Activated naive CD4-positive, alpha-beta T cell treated with anti-CD3 and anti-CD28 coated beads for 36 hours (primary cell): ENCODE measurements around the gene CSTPP1. TPM values are rescaled to one million over a fixed set of nuclear protein-coding genes. Genes with fewer than 3 reads are reported as not detected.
"Not testable (repeated sequence)": the region's sequence is repeated elsewhere in the genome, so short reads cannot be mapped to it uniquely, and the experiment has no call there.

Experiments used
- CTCF ChIA-PET: fragments of 350-600 bp; sonication (Branson Sonifier 250); formaldehyde crosslinking; loops from one replicate; lab custom pipeline; 2021; ENCODE audit warnings: antibody characterized with exemption; lab: Charles Lee
- DNase-seq: peaks from one replicate; pipeline ENCODE4 v3.0.0-alpha.2; 2020
- H3K27ac Mint-ChIP-seq: one replicate; pipeline ENCODE4 v1.8.0; 2021; ENCODE audit warnings: mild to moderate bottlenecking, mixed read lengths
- H3K27me3 Mint-ChIP-seq: one replicate; pipeline ENCODE4 v1.8.0; 2021; ENCODE audit warnings: low read depth, mixed read lengths
- H3K36me3 Mint-ChIP-seq: one replicate; pipeline ENCODE4 v1.8.0; 2021; ENCODE audit warnings: low read depth, mixed read lengths
- H3K4me1 Mint-ChIP-seq: one replicate; pipeline ENCODE4 v1.8.0; 2021; ENCODE audit warnings: low read depth, mixed read lengths
- H3K4me3 Mint-ChIP-seq: one replicate; pipeline ENCODE4 v1.8.0; 2021; ENCODE audit warnings: mild to moderate bottlenecking, moderate library complexity, mixed read lengths
- H3K9me3 Mint-ChIP-seq: one replicate; pipeline ENCODE4 v1.8.0; 2021; ENCODE audit warnings: mixed read lengths
- intact Hi-C: fragments of 100-400 bp; cut with micrococcal nuclease; formaldehyde crosslinking; loops from one replicate; pipeline ENCODE4 v1.15.1; 2023
- total RNA-seq, 2 experiments: library from RNA; stranded (reverse); gene quantifications; one replicate each; pipeline ENCODE4 v1.2.3, GENCODE V29; 2021

Gene CSTPP1
- total RNA-seq, 2 experiments from 2014 or later, result 14.0 TPM

- H3K27ac Mint-ChIP-seq, H3K27me3 Mint-ChIP-seq, H3K36me3 Mint-ChIP-seq, H3K9me3 Mint-ChIP-seq, CTCF ChIA-PET, DNase-seq, intact Hi-C loops, H3K4me3 Mint-ChIP-seq: not testable (repeated sequence)
- H3K4me1 Mint-ChIP-seq, result peaks cover 18% of the 10 kb centered on the region
Measured at GRCh38 chr11:47098223-47098622, 161.7 kb downstream of the CSTPP1 start.

GRCh38 chr11:47099214-47099917 is 162.8 kb downstream of the CSTPP1 start:
- H3K9me3 Mint-ChIP-seq, result no peaks in the 10 kb centered on the region
- no peak overlapping the region for H3K27ac Mint-ChIP-seq
- H3K36me3 Mint-ChIP-seq, result no peaks in the 10 kb centered on the region
- DNase-seq, result no peak
- CTCF ChIA-PET, result no interaction called here
- peaks cover 18% of the 10 kb centered on the region for H3K4me1 Mint-ChIP-seq
- intact Hi-C loops, result no loop called here
- H3K27me3 Mint-ChIP-seq, result no peaks in the 10 kb centered on the region
- no peak overlapping the region for H3K4me3 Mint-ChIP-seq

- no peak for DNase-seq
- CTCF ChIA-PET, result no interaction called here
- no peaks in the 10 kb centered on the region for H3K9me3 Mint-ChIP-seq
- intact Hi-C loops, result no loop called here
- H3K4me1 Mint-ChIP-seq, result peaks cover 18% of the 10 kb centered on the region
- no peak overlapping the region for H3K4me3 Mint-ChIP-seq
- no peaks in the 10 kb centered on the region for H3K36me3 Mint-ChIP-seq
- H3K27ac Mint-ChIP-seq, result peak overlapping the region; percentile 17
- H3K27me3 Mint-ChIP-seq, result no peaks in the 10 kb centered on the region
Measured at GRCh38 chr11:47099918-47100315, 163.4 kb downstream of the CSTPP1 start.

DNA sequence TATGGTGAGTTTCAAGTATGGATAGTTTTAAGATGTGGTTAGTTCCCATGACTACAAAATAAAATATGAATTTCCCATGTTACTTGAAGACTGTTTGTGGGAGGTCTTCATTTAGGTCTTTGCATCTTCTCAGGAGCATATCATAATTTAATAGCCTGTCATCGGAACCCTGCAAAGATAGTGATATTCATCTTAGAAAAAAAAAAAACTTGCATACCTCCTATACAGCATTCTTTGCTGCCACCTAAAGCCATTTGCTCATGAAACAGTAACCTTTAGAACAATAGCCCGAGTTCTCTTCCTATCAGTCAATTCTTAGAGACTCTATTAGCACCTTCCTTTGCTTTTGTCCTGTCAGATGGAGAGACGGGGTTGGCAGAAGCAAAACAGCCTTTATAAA is 164.8 kb downstream of the CSTPP1 start:
- Mint-ChIP-seq H3K4me3 (no peak overlapping the region), H3K27me3 (no peaks in the 10 kb centered on the region), H3K27ac (no peak overlapping the region), H3K36me3 (no peaks in the 10 kb centered on the region), H3K4me1 (peaks cover 18% of the 10 kb centered on the region), H3K9me3 (no peaks in the 10 kb centered on the region)
- CTCF ChIA-PET, result no interaction called here
- intact Hi-C loops, result no loop called here
- no peak for DNase-seq

- Mint-ChIP-seq H3K4me1 (peaks cover 13% of the 10 kb centered on the region), H3K27me3 (no peaks in the 10 kb centered on the region), H3K27ac (no peak overlapping the region), H3K4me3 (no peak overlapping the region), H3K36me3 (no peaks in the 10 kb centered on the region), H3K9me3 (no peaks in the 10 kb centered on the region)
- CTCF ChIA-PET, result interaction anchor here (1.4 kb wide), 1 partner anchor 48 kb away, joined by 4 read pairs; no protein-coding TSS in a partner anchor
- intact Hi-C loops, result no loop called here
- DNase-seq, result no peak
Measured at GRCh38 chr11:47104261-47104950, 167.8 kb downstream of the CSTPP1 start.

DNA sequence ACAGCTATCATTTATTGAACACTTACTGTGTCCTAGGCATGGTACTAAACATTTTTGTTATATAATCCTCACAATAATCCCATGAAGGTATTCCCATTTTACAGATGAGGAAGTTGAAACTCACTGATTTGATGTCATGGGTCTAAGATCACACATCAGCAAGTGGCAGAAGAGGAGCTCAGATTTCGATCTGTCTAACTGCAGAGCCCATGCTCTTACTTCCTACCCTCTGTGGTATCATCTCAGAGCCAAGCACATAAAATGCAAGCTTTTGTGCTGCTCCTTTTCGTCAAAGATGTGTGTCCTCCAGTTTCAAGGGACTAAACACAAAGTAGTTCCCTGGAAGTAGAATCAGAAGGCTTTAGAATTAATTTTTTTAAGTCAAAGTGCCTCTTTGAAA is 169.0 kb downstream of the CSTPP1 start:
- DNase-seq, result no peak
- no peak overlapping the region for H3K4me3 Mint-ChIP-seq
- CTCF ChIA-PET, result interaction anchor here (0.6 kb wide), 1 partner anchor 24 kb away, joined by 3 read pairs; no protein-coding TSS in a partner anchor
- H3K27ac Mint-ChIP-seq, result no peak overlapping the region
- no peaks in the 10 kb centered on the region for H3K36me3 Mint-ChIP-seq
- H3K4me1 Mint-ChIP-seq, result peaks cover 4% of the 10 kb centered on the region
- H3K9me3 Mint-ChIP-seq, result no peaks in the 10 kb centered on the region
- no peaks in the 10 kb centered on the region for H3K27me3 Mint-ChIP-seq
- intact Hi-C loops, result no loop called here

GRCh38 chr11:47105974-47106373 is 169.4 kb downstream of the CSTPP1 start:
- H3K27me3 Mint-ChIP-seq, result no peaks in the 10 kb centered on the region
- no peaks in the 10 kb centered on the region for H3K9me3 Mint-ChIP-seq
- H3K36me3 Mint-ChIP-seq, result no peaks in the 10 kb centered on the region
- H3K27ac Mint-ChIP-seq, result no peak overlapping the region
- CTCF ChIA-PET, result interaction anchor here (0.6 kb wide), 1 partner anchor 25 kb away, joined by 3 read pairs; no protein-coding TSS in a partner anchor
- no peak overlapping the region for H3K4me3 Mint-ChIP-seq
- no peak for DNase-seq
- intact Hi-C loops, result no loop called here
- peaks cover 3% of the 10 kb centered on the region for H3K4me1 Mint-ChIP-seq

DNA sequence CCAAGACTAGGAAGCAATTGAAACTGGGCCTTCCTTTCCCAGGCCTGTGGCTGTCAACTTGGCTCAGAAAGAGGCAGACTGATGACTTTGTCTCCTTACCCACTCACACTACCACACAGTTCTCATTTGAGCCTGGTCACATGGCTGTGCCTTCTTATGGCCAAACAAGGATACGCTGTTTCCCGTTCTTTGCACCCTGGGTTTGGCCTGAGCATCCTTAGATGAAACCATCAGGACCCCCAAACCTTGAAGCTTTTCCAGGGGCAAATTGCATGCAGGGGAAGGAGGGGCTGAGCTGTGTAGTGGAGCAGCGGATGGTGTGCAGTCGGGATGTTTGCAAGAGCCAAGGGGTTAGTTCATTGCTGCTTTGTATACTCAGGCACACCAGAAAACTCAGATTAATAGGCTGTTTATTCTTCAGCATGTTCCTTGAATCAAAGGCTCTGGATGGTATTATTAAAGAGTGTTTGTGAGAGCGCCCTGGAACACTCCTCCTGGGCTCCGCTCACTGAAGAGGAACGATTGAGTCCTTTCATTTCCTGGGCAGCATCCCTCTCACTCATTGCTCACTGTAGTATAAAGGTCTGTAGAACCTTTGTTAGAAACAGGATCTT is 170.3 kb downstream of the CSTPP1 start:
- no peaks in the 10 kb centered on the region for H3K27me3 Mint-ChIP-seq
- CTCF ChIA-PET, result no interaction called here
- no peak for DNase-seq
- no peak overlapping the region for H3K27ac Mint-ChIP-seq
- no peak overlapping the region for H3K4me3 Mint-ChIP-seq
- intact Hi-C loops, result no loop called here
- H3K9me3 Mint-ChIP-seq, result no peaks in the 10 kb centered on the region
- no peaks in the 10 kb centered on the region for H3K36me3 Mint-ChIP-seq
- no peaks in the 10 kb centered on the region for H3K4me1 Mint-ChIP-seq

DNA sequence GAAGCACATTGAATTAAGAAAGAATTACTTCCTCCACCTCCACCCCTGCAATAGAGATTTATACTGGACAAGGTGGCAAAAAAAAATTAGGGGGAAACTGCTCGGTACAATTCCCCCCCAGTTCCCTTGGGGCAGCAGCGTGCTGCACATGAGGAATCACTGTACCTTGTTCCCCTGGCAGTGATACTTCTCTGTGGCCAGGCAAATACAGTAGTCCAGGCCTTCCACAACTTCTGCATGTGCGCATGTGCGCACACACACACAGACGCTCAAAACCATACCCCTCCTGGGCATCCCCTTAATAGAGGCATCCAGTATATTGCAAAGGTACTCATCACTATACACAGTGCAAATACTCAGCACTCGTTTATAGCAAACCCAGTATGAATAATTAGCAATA is 171.2 kb downstream of the CSTPP1 start:
- Mint-ChIP-seq H3K27me3 (no peaks in the 10 kb centered on the region), H3K4me3 (no peak overlapping the region), H3K9me3 (peaks cover under 1% of the 10 kb centered on the region), H3K27ac (no peak overlapping the region), H3K4me1 (no peaks in the 10 kb centered on the region), H3K36me3 (no peaks in the 10 kb centered on the region)
- intact Hi-C loops, result no loop called here
- CTCF ChIA-PET, result no interaction called here
- no peak for DNase-seq

DNA sequence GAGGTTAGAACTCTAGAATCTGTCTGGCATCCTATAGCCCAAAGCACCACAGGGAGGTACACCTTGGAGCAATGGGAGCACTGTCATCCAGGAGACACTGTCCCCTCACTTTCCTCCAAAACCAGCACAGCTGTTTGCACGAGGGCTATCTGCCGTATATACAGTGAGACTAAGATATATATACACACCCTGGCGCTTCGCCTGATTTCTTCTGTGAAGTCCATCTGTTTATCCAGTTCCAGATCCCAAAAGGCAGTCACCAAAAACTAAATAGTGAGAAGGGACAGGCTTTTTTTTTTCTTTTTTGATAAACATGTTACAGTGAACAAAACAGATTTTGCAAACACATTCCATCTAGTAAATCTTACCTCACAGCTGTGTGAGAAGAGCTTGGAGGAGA is 171.7 kb downstream of the CSTPP1 start:
- Mint-ChIP-seq H3K27me3 (no peaks in the 10 kb centered on the region), H3K4me1 (no peaks in the 10 kb centered on the region), H3K4me3 (no peak overlapping the region), H3K36me3 (no peaks in the 10 kb centered on the region), H3K27ac (no peak overlapping the region), H3K9me3 (peaks cover 2% of the 10 kb centered on the region)
- intact Hi-C loops, result no loop called here
- no peak for DNase-seq
- CTCF ChIA-PET, result no interaction called here

DNA sequence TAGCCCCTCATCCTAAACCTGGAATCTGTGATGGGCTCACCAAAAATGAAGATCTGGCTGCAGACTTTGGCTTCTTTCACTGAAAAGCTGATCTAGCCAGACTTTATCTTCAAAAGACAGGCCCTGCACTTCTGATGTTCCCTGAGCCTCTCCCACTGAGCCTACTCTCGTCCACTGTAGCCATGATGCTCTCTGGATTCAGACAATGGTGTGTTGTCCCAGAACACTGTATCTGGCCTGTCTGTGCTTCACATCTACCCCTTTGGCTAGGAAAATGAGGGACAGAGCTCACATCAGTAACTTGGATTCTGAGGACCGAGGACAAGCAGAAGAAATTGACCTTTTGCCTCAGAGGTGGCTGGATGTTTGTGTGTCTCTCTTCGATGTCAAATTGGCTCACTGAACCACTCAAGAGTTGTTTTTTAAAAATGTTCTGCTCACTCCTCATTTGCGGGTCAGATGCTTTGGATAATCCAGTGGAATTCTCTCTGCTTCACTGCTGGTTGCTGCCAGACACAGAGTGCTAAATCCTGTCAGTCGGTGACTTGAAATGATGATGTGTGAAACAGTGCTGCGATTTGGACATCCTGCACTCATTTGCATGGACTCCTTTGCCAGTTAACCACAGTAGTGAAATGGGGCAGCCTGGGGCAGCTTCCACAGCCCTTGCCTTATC is 172.6 kb downstream of the CSTPP1 start:
- no peak for DNase-seq
- Mint-ChIP-seq H3K27me3 (no peaks in the 10 kb centered on the region), H3K9me3 (peaks cover 2% of the 10 kb centered on the region), H3K4me3 (no peak overlapping the region), H3K27ac (no peak overlapping the region), H3K36me3 (no peaks in the 10 kb centered on the region), H3K4me1 (no peaks in the 10 kb centered on the region)
- CTCF ChIA-PET, result interaction anchor here (0.9 kb wide), 1 partner anchor 11 kb away, joined by 4 read pairs; no protein-coding TSS in a partner anchor
- intact Hi-C loops, result no loop called here

- no peak for DNase-seq
- H3K9me3 Mint-ChIP-seq, result peaks cover 2% of the 10 kb centered on the region
- no peak overlapping the region for H3K27ac Mint-ChIP-seq
- CTCF ChIA-PET, result interaction anchor here (0.9 kb wide), 1 partner anchor 10 kb away, joined by 4 read pairs; no protein-coding TSS in a partner anchor
- H3K4me3 Mint-ChIP-seq, result no peak overlapping the region
- no peaks in the 10 kb centered on the region for H3K27me3 Mint-ChIP-seq
- no peaks in the 10 kb centered on the region for H3K4me1 Mint-ChIP-seq
- no peaks in the 10 kb centered on the region for H3K36me3 Mint-ChIP-seq
- intact Hi-C loops, result no loop called here
Measured at GRCh38 chr11:47109727-47110246, 173.2 kb downstream of the CSTPP1 start.
